GM21526 (cell line): Measurements from ENCODE around the gene HECTD1.
"Not testable (repeated sequence)": the region's sequence is repeated elsewhere in the genome, so short reads cannot be mapped to it uniquely, and the experiment has no call there.

ENCODE experiments used
- ATAC-seq: cut with Tn5 transposase; IDR thresholded peaks from one replicate; pipeline ENCODE4 v1.9.1; 2021; ENCODE audit warnings: moderate library complexity; ENCODE audit not compliant: unreplicated experiment, low FRiP score

Gene HECTD1

GRCh38 chr14:31197671-31198070 is 9.9 kb downstream of the HECTD1 start:
- ATAC-seq, result no peak

- ATAC-seq, result no peak
Observed at GRCh38 chr14:31196839-31197492, 10.6 kb downstream of the HECTD1 start.

- ATAC-seq, result no peak
Observed at GRCh38 chr14:31194661-31195060, 12.9 kb downstream of the HECTD1 start.

- no peak for ATAC-seq
Observed at GRCh38 chr14:31194095-31194494, 13.5 kb downstream of the HECTD1 start.

- not testable (repeated sequence) for ATAC-seq
Observed at GRCh38 chr14:31192544-31192943, 15.0 kb downstream of the HECTD1 start.

- ATAC-seq, result no peak
Observed at GRCh38 chr14:31190717-31191263, 16.8 kb downstream of the HECTD1 start.

- ATAC-seq, result no peak
Observed at GRCh38 chr14:31190219-31190603, 17.4 kb downstream of the HECTD1 start.

GRCh38 chr14:31189346-31190218 is 18.0 kb downstream of the HECTD1 start:
- ATAC-seq, result no peak

- no peak for ATAC-seq
Observed at GRCh38 chr14:31188744-31189143, 18.8 kb downstream of the HECTD1 start.

- ATAC-seq, result not testable (repeated sequence)
Observed at GRCh38 chr14:31182016-31182415, 25.6 kb downstream of the HECTD1 start.

- no peak for ATAC-seq
Observed at GRCh38 chr14:31181271-31181670, 26.3 kb downstream of the HECTD1 start.

- no peak for ATAC-seq
Observed at GRCh38 chr14:31180299-31181051, 27.1 kb downstream of the HECTD1 start.

GRCh38 chr14:31174433-31174832 is 33.2 kb downstream of the HECTD1 start:
- no peak for ATAC-seq

- ATAC-seq, result no peak
Observed at GRCh38 chr14:31173120-31173837, 34.3 kb downstream of the HECTD1 start.

- ATAC-seq, result no peak
Observed at GRCh38 chr14:31172084-31172483, 35.5 kb downstream of the HECTD1 start.

- no peak for ATAC-seq
Observed at GRCh38 chr14:31170411-31170810, 37.2 kb downstream of the HECTD1 start.

- ATAC-seq, result no peak
Observed at GRCh38 chr14:31169877-31170276, 37.7 kb downstream of the HECTD1 start.

- no peak for ATAC-seq
Observed at GRCh38 chr14:31167032-31167431, 40.6 kb downstream of the HECTD1 start.

- ATAC-seq, result no peak
Observed at GRCh38 chr14:31166271-31166561, 41.4 kb downstream of the HECTD1 start.

- ATAC-seq, result no peak
Observed at GRCh38 chr14:31164115-31164514, 43.5 kb downstream of the HECTD1 start.
